GDM1 (cell line): Measurements from ENCODE around the gene PPP1R16B.
A peak's percentile ranks its signal among the peaks of the same experiment; 100 is the strongest.
"Not testable (repeated sequence)": the region's sequence is repeated elsewhere in the genome, so short reads cannot be mapped to it uniquely, and the experiment has no call there.

Experiments
- DNase-seq: peaks from one replicate; lab custom pipeline; 2025; lab: John Stamatoyannopoulos, UW

Gene PPP1R16B

GRCh38 chr20:38935285-38935684 lies 129.8 kb downstream of the PPP1R16B start:
- no peak for DNase-seq

GRCh38 chr20:38935967-38936407 lies 130.5 kb downstream of the PPP1R16B start:
- DNase-seq = no peak

GRCh38 chr20:38937000-38937399 lies 131.5 kb downstream of the PPP1R16B start:
- no peak for DNase-seq

- DNase-seq = no peak
Observed at GRCh38 chr20:38937978-38938473, 132.5 kb downstream of the PPP1R16B start.

- DNase-seq = no peak
Observed at GRCh38 chr20:38939686-38940085, 134.2 kb downstream of the PPP1R16B start.

GRCh38 chr20:38940644-38941043 lies 135.1 kb downstream of the PPP1R16B start:
- DNase-seq = no peak

GRCh38 chr20:38941726-38942389 lies 136.4 kb downstream of the PPP1R16B start:
- DNase-seq = no peak

GRCh38 chr20:38945012-38945411 lies 139.5 kb downstream of the PPP1R16B start:
- DNase-seq = no peak

- no peak for DNase-seq
Observed at GRCh38 chr20:38946836-38947235, 141.3 kb downstream of the PPP1R16B start.

- DNase-seq = no peak
Observed at GRCh38 chr20:38947931-38948362, 142.4 kb downstream of the PPP1R16B start.

GRCh38 chr20:38950254-38950653 lies 144.8 kb downstream of the PPP1R16B start:
- DNase-seq = no peak

- DNase-seq = no peak
Observed at GRCh38 chr20:38951611-38952010, 146.1 kb downstream of the PPP1R16B start.

GRCh38 chr20:38952153-38952552 lies 146.7 kb downstream of the PPP1R16B start:
- DNase-seq = no peak

GRCh38 chr20:38953630-38954340 lies 148.3 kb downstream of the PPP1R16B start:
- DNase-seq = no peak

GRCh38 chr20:38957235-38957876 lies 151.9 kb downstream of the PPP1R16B start:
- no peak for DNase-seq

GRCh38 chr20:38957915-38958485 lies 152.5 kb downstream of the PPP1R16B start:
- DNase-seq = no peak

- not testable (repeated sequence) for DNase-seq
Observed at GRCh38 chr20:38960187-38960687, 154.7 kb downstream of the PPP1R16B start.

GRCh38 chr20:38961530-38962043 lies 156.1 kb downstream of the PPP1R16B start:
- no peak for DNase-seq

- DNase-seq = peak; percentile 96
Observed at GRCh38 chr20:38962044-38962927, 156.8 kb downstream of the PPP1R16B start, which contains the start of gene DHX35. TSS of gene DHX35 (plus strand) at chr20:38962344. CDS start at chr20:38962368, 24 bp downstream.

- DNase-seq = no peak
Observed at GRCh38 chr20:38962928-38963401, 157.5 kb downstream of the PPP1R16B start.

- DNase-seq = no peak
Observed at GRCh38 chr20:38963745-38964144, 158.2 kb downstream of the PPP1R16B start.
